Putamen (tissue), 1 donor: ENCODE measurements around the gene PPP1R12B.
"Not testable (repeated sequence)": the region's sequence is repeated elsewhere in the genome, so short reads cannot be mapped to it uniquely, and the experiment has no call there.

Experiments
- DNase-seq: peaks from one replicate; pipeline ENCODE4 v3.0.0-alpha.2; 2016; ENCODE audit warnings: low spot score

Gene PPP1R12B

GRCh38 chr1:202584707-202585589 lies 236.4 kb downstream of the PPP1R12B start:
- no peak for DNase-seq

- no peak for DNase-seq
Observed at GRCh38 chr1:202585590-202585933, 237.1 kb downstream of the PPP1R12B start.

DNA sequence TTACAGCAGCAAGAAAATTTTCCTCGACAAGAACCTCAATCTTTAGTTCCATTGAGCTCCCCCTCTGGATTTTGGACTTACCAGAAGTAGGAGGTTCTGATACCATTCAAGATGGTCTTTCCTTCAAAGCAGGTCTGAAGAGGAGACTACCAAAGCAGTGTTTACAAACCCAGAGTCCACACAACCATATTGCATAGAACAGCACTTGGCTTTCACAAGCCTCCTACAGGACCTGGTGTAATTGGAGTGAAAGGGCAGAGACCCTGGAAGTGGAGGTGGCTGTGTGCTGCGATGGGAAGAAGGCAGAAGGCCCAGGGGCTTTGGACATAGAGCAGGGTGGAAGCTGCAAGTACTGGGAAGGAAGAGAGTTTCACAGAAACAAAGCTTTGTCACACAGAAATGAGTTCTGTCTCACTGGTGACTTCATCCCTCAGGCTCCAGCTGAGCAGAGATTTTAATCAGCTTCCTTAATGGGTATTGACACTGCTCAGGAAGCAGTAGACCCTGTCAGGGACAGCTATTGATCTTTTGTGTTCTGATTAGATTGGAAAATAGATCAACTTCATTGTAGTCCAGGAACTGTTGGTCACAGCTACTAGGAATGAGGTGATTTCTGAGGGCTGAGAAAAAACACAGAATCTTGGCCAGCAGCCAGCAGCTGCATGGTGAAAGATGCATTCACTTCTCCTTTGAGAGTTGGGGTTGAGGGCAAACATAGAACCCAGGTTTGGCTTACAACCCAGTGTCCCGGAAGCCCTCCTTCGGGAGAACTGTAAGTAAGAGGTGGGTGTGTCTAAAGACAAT lies 237.7 kb downstream of the PPP1R12B start:
- DNase-seq: peak; percentile 39

DNA sequence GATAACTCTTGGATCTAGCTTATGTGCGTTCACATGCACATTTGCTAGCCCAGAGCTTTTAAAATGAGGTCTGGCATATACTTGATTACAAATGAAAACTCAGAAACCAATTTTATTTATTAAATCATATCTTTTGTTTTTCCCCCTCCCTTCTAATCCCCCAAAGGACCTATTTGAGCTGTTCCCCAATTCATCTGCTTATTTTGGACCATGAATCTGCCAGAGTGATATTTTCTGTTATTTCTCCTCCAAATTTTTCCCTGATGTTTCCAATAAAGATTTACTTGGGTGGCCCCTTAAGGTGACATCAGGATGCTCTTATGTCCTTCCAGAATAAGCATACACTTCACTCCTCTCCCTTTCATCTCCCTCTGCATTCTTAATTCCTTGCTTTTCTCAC lies 238.4 kb downstream of the PPP1R12B start:
- no peak for DNase-seq

DNA sequence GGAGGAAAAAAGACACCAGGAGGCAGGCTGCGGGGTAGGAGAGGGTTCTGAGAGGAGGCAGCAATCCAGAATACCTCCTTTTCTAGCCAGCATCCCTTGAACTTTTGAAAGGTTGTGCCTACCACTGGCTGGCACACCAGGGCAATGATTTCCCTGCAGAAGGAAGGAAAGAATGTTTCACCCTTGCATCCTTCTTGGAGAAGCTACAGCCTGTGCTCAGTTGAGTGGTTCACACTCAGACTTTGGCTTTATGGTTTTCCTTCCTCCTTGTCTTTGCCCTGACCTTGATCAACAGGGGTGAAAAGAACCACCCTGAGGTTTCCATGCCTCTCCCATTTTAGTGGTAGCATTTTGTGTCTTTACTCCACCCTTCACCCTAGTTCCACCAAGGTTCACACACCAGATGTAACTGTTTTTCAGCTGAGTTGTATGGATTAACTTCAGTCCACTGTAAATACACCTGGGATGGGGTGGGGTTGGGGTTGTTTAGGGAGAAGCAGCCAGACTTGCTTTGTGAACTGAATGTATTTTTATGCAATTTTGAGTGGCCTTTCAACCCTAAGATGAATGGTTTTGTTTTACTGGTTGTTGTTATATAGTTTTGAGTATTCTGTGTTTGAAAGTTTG lies 239.5 kb downstream of the PPP1R12B start:
- DNase-seq: no peak

DNA sequence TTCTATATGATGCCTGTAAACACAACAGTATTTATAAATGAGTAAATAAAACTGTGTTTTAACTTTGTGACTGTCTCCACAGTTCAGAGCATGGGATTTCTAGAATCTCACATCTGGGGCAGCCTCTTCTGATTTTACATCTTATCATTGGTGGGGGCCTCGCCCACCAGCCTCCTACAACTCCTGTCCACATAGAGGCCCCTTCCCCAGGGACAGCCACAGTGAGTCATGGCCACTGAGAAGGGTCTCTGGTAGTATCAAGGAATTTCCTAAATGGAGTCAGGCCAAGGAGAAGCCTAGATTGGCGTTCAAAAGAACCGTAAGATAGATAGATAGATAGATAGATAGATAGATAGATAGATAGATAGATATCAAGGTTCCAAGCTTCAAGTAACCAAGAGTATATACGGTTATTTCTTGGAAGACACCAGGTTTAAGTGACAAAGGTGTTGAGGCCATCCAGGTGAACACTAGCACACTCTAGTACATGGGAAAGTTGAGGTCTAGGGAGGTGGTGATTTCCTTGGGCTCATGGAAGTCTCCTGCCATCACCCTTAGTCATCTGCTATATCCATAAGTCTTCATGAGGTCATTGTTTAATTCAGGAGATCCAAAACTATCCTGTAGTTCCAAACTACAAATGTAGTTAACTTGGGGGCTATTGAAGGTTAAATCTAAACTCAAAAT lies 240.1 kb downstream of the PPP1R12B start:
- DNase-seq: no peak

- DNase-seq: no peak
Observed at GRCh38 chr1:202589190-202589930, 240.9 kb downstream of the PPP1R12B start.

- no peak for DNase-seq
Observed at GRCh38 chr1:202590126-202590525, 241.6 kb downstream of the PPP1R12B start.

DNA sequence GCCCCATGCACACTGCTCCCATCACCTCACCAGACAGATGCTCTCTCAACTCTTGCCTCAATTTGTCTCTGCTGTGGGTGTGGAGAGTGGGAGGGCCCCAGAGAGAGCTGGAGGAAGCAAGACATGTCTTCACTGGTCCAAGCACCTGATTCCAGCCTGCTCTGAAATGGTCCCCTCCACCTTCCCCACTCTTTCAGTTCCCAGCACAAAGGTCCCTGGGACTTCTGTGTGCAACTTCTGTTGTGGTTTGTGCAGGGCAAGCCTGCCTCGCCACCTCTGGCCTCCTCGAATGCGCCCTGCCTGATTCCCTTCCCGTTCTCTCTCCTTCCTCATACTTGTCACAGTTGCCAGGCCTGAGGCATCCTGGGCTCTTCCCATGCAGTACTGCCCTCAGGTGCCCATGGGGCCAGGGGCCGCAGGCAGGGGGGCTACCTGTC lies 242.5 kb downstream of the PPP1R12B start:
- DNase-seq: no peak

GRCh38 chr1:202591515-202591914 lies 243.0 kb downstream of the PPP1R12B start:
- no peak for DNase-seq

- no peak for DNase-seq
Observed at GRCh38 chr1:202592146-202592545, 243.6 kb downstream of the PPP1R12B start.

DNA sequence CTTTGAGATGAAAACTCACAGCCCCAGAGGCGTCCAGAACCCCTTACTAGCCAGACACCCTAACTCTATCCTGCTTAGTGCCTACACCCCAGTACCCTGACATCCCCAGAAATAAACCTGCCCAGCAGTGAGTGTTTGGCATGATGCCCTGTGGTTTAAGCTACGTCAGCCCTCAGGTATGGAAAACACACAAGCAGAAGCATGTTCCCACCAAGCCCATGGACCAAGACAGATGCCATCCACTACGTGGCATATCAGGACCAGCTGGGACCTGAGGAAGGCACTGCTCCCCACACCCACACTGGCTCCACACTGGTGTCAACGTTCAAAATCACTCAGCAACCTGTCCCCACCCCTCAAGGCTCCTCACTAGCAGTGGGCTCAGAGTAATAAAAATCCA lies 245.3 kb downstream of the PPP1R12B start:
- DNase-seq: no peak

DNA sequence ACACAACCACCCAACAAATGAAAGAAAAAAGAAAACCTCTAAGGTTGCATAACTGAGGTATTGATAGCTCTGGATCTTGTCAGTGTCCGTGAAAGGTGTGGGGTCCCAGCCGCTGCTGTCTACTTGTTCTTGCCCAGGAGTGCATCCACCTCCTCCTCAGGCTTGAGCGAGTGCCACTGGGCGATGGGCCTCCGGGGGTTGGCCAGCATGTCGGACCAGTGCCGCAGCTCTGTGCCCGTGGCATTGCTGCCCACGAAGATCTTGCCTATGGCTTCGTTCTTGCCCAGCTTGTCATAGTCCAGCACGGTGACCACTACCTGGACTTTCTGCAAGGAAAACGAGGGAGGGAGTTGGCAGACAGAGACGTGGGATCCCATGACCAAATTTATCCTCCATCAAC lies 248.1 kb downstream of the PPP1R12B start:
- no peak for DNase-seq

- DNase-seq: no peak
Observed at GRCh38 chr1:202597090-202597761, 248.7 kb downstream of the PPP1R12B start.

DNA sequence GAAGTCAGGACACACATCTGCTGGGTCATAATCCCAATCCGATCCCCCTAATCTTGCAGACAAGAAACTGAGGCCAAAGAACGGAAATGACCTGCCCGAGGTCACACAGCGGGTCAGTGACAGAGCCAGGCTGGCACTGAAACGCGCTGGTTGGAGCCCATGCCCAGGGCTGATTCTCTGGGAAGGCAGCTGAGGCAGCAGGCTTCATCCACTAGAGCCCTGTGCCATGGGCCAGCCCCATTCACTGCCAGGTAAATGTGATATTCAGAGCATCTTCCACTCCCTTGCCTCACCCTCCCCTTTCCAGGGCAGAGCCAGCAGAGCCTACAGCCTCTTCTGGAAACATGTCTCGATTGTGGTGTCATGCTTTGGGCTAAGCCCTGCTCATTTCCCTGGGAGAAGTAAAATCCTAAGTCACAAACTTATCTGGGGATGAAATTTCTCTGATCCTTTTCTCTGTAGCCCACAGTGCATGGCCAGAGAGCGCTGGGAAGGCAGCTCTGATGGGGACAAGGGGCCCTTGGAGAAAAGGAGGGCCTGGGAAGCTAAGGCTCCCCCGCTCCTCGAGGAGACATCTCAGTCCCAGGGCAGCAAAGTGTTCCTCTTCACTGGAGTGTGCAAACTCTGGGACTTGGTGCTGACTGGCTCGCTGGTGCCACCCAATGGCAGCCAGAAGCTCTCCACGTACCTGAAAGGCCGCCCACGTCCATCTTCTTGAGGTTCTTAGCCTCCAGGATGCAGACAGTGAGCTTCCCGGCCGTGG lies 251.4 kb downstream of the PPP1R12B start:
- peak; percentile 65 for DNase-seq

GRCh38 chr1:202600432-202601041 lies 252.0 kb downstream of the PPP1R12B start:
- no peak for DNase-seq

GRCh38 chr1:202603435-202603834 lies 254.9 kb downstream of the PPP1R12B start:
- DNase-seq: no peak

DNA sequence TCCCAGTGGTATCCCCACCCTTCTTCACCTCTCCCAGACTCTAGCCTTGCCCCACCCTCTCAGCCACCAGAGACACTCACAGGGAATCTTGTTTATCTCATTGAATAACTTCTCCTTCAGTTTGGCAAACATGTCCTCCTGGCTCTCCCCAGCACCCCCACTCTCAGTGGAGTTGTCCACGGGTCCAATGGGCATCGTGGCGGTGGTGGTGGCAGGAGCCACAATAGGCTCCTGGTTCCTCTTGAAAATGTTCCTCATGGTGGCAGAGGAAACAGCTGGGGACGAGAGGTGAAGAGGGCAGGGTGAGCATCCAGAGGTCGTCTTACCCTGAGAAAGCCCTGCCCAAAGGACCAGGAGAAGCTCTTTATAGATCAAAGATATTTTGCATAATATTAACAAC lies 257.0 kb downstream of the PPP1R12B start:
- DNase-seq: no peak

GRCh38 chr1:202612036-202612435 lies 263.5 kb downstream of the PPP1R12B start:
- not testable (repeated sequence) for DNase-seq

DNA sequence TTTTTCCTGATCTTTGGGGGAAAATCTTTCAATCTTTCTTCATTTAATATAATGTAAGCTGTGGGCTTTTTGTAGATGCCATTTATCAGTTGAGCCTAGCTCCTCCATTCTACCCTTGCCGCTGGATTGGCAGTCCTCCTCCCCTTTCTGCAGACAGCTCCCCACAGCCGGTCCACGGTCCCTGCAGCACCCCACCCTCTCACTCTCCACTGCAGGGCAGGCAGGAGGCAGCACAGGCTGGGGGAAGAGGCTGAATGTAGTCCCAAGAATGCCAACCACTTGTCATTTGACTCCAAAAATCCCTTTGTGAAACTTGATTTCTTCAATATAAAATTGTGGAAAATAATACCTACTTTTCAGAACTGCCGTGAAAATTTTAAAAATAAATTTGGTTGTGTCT lies 265.1 kb downstream of the PPP1R12B start:
- no peak for DNase-seq
